GM23248 (cell line): Measurements from ENCODE around the gene SCN3A. TPM values are rescaled to one million over a fixed set of nuclear protein-coding genes. Genes with fewer than 3 reads are reported as not detected.

Experiments
- DNase-seq: peaks from one replicate; pipeline ENCODE4 v3.0.0-alpha.2; 2015
- H2AFZ ChIP-seq: fragments of 200-600 bp; sonication (generic); 2 replicates; pipeline ENCODE4 v1.6.1; 2016; ENCODE audit warnings: antibody characterized with exemption
- H3F3A ChIP-seq: fragments of 200-600 bp; sonication (generic); 2 replicates; pipeline ENCODE4 v1.6.1; 2016; ENCODE audit warnings: mild to moderate bottlenecking, antibody characterized with exemption, mixed run types; ENCODE audit not compliant: insufficient read depth
- H3K27ac ChIP-seq: fragments of 200-600 bp; sonication (generic); 2 replicates; pipeline ENCODE4 v1.5.1; 2016; ENCODE audit warnings: mild to moderate bottlenecking
- H3K27me3 ChIP-seq: fragments of 200-600 bp; sonication (generic); replicated peaks from 2 replicates; pipeline ENCODE4 v1.6.1; 2016; ENCODE audit warnings: mild to moderate bottlenecking; ENCODE audit not compliant: insufficient read depth
- H3K36me3 ChIP-seq: fragments of 200-600 bp; sonication (generic); 2 replicates; pipeline ENCODE4 v1.6.1; 2016; ENCODE audit warnings: low read depth, mild to moderate bottlenecking
- H3K4me1 ChIP-seq: fragments of 200-600 bp; sonication (generic); 2 replicates; pipeline ENCODE4 v1.6.1; 2016; ENCODE audit warnings: mild to moderate bottlenecking; ENCODE audit not compliant: insufficient read depth
- H3K4me2 ChIP-seq: fragments of 200-600 bp; sonication (generic); one replicate; pipeline ENCODE4 v1.6.1; 2016; ENCODE audit warnings: mild to moderate bottlenecking; ENCODE audit not compliant: unreplicated experiment
- H3K4me3 ChIP-seq: fragments of 200-600 bp; sonication (generic); 2 replicates; pipeline ENCODE4 v1.5.1; 2016; ENCODE audit warnings: mild to moderate bottlenecking
- H3K79me2 ChIP-seq: fragments of 200-600 bp; sonication (generic); 2 replicates; pipeline ENCODE4 v1.6.1; 2016; ENCODE audit warnings: mild to moderate bottlenecking; ENCODE audit not compliant: insufficient read depth
- H3K9ac ChIP-seq: fragments of 200-600 bp; sonication (generic); 2 replicates; pipeline ENCODE4 v1.6.1; 2016; ENCODE audit warnings: mild to moderate bottlenecking
- H3K9me2 ChIP-seq: fragments of 200-600 bp; sonication (generic); 2 replicates; pipeline ENCODE4 v1.6.1; 2016; ENCODE audit warnings: mixed run types, mild to moderate bottlenecking, moderate library complexity; ENCODE audit not compliant: insufficient read depth
- H3K9me3 ChIP-seq: fragments of 200-600 bp; sonication (generic); one replicate; pipeline ENCODE4 v1.6.1; 2017; ENCODE audit warnings: low read depth
- H4K20me1 ChIP-seq: fragments of 200-600 bp; sonication (generic); 2 replicates; pipeline ENCODE4 v1.6.0; 2016; ENCODE audit not compliant: insufficient read depth
- EZH2 ChIP-seq: fragments of 200-600 bp; sonication (generic); IDR thresholded peaks from 2 replicates; pipeline ENCODE4 v1.6.1; 2018; ENCODE audit warnings: antibody characterized with exemption, mild to moderate bottlenecking; ENCODE audit not compliant: insufficient read depth, poor library complexity, severe bottlenecking
- EZH2phosphoT487 ChIP-seq: fragments of 200-600 bp; sonication (generic); IDR thresholded peaks from 2 replicates; pipeline ENCODE4 v1.6.1; 2018; ENCODE audit warnings: antibody characterized with exemption, moderate library complexity, mild to moderate bottlenecking, low read depth; ENCODE audit not compliant: insufficient read depth
- WGBS, 2 experiments: methylation state at CpG; one replicate each; pipeline ENCODE4 v1.1.6; 2015 to 2017; ENCODE audit warnings: low lambda C conversion rate in 2 of 2, low coverage in 1 of 2; ENCODE audit errors: missing lambda C conversion rate in 2 of 2; 5-methylcytosine and 5-hydroxymethylcytosine counted together
- in situ Hi-C: fragments of 300-500 bp; cut with MboI; formaldehyde crosslinking; loops from 2 replicates; pipeline ENCODE4 v1.15.0; 2020
- polyA plus RNA-seq: library from polyadenylated mRNA; unstranded; fragments of >200 nt; fragmentation: Nextera tagmentation; extraction: Ambion mirVana; gene quantifications from 2 replicates; pipeline ENCODE4 v1.2.1, GENCODE V29; 2016
- total RNA-seq: library from RNA; depleted of rRNA; stranded (reverse); fragments of >200 nt; shearing (Covaris generic); gene quantifications from 2 replicates; pipeline ENCODE4 v1.2.3, GENCODE V29; 2014

SCN3A gene
- total and polyA plus RNA-seq, 2 experiments from 2014 or later = 0.11 TPM; not detected in 1

- TF ChIP-seq EZH2phosphoT487 (no peak), EZH2 (no peak)
- in situ Hi-C loops = no loop called here
- no peaks in the 10 kb centered on the region for H4K20me1 ChIP-seq
Measured at GRCh38 chr2:165058476-165059265, 145.2 kb downstream of the SCN3A start.

GRCh38 chr2:165057931-165058330 lies 145.9 kb downstream of the SCN3A start:
- 22 to 28% methylated on average over 3 of the region's 3 CpGs for WGBS, 2 experiments
- TF ChIP-seq EZH2 (no peak), EZH2phosphoT487 (no peak)
- Histone ChIP-seq H3K27ac (no peak overlapping the region), H3K36me3 (no peaks in the 10 kb centered on the region), H3K9ac (no peak overlapping the region), H3K4me1 (no peaks in the 10 kb centered on the region), H3K9me3 (no peaks in the 10 kb centered on the region), H3K27me3 (no peaks in the 10 kb centered on the region), H3K9me2 (no peaks in the 10 kb centered on the region), H3K79me2 (no peaks in the 10 kb centered on the region), H3K4me3 (no peak overlapping the region), H3K4me2 (no peak overlapping the region), H4K20me1 (no peaks in the 10 kb centered on the region), H2AFZ (no peak overlapping the region), H3F3A (no peaks in the 10 kb centered on the region)
- in situ Hi-C loops = no loop called here
- DNase-seq = no peak

More at GRCh38 chr2:165058476-165059265, 145.2 kb downstream of the SCN3A start:
- no peaks in the 10 kb centered on the region for H3K9me3 ChIP-seq
- no peak overlapping the region for H3K4me3 ChIP-seq
- H3K27ac ChIP-seq = no peak overlapping the region
- no peaks in the 10 kb centered on the region for H3K4me1 ChIP-seq
- H3K9me2 ChIP-seq = no peaks in the 10 kb centered on the region
- DNase-seq = no peak
- 21 to 23% methylated on average over 2 of the region's 2 CpGs for WGBS, 2 experiments
- no peak overlapping the region for H2AFZ ChIP-seq
- no peak overlapping the region for H3K9ac ChIP-seq
- no peaks in the 10 kb centered on the region for H3K36me3 ChIP-seq
- H3F3A ChIP-seq = no peaks in the 10 kb centered on the region
- no peaks in the 10 kb centered on the region for H3K27me3 ChIP-seq
- no peak overlapping the region for H3K4me2 ChIP-seq
- H3K79me2 ChIP-seq = no peaks in the 10 kb centered on the region

GRCh38 chr2:165057308-165057707 lies 146.5 kb downstream of the SCN3A start:
- Histone ChIP-seq H3K9me3 (no peaks in the 10 kb centered on the region), H3K9me2 (no peaks in the 10 kb centered on the region), H3K9ac (no peak overlapping the region), H3K4me1 (no peaks in the 10 kb centered on the region), H3K36me3 (no peaks in the 10 kb centered on the region), H3K4me2 (no peak overlapping the region), H3K27me3 (no peaks in the 10 kb centered on the region), H3K4me3 (no peak overlapping the region), H3K79me2 (no peaks in the 10 kb centered on the region), H3K27ac (no peak overlapping the region), H2AFZ (no peak overlapping the region), H4K20me1 (no peaks in the 10 kb centered on the region), H3F3A (no peaks in the 10 kb centered on the region)
- DNase-seq = no peak
- TF ChIP-seq EZH2phosphoT487 (no peak), EZH2 (no peak)
- in situ Hi-C loops = no loop called here
- 19 to 23% methylated on average over 1 of the region's 1 CpG for WGBS, 2 experiments

GRCh38 chr2:165056564-165056963 lies 147.3 kb downstream of the SCN3A start:
- Histone ChIP-seq H3K9me3 (no peaks in the 10 kb centered on the region), H3F3A (no peaks in the 10 kb centered on the region), H3K9ac (no peak overlapping the region), H2AFZ (no peak overlapping the region), H3K9me2 (no peaks in the 10 kb centered on the region; the same call in 1 of the 2 replicates), H3K4me2 (no peak overlapping the region), H3K36me3 (no peaks in the 10 kb centered on the region), H4K20me1 (no peaks in the 10 kb centered on the region), H3K27ac (no peak overlapping the region), H3K27me3 (no peaks in the 10 kb centered on the region; the same call in 1 of the 2 replicates), H3K4me1 (no peaks in the 10 kb centered on the region), H3K79me2 (no peaks in the 10 kb centered on the region), H3K4me3 (no peak overlapping the region)
- no peak for TF ChIP-seq EZH2
- no peak for TF ChIP-seq EZH2phosphoT487
- DNase-seq = no peak
- WGBS, 2 experiments = 26 to 40% methylated on average over 2 of the region's 2 CpGs
- in situ Hi-C loops = no loop called here
